Measurements from ENCODE around the gene MMS22L. TPM values are rescaled to one million over a fixed set of nuclear protein-coding genes. Genes with fewer than 3 reads are reported as not detected.

The MMS22L gene
- total and polyA plus RNA-seq, 2 of the 13 experiments (the other 11 are each of a cell fraction or from before 2014, with no cell fraction given) = 6.2 to 32.9 TPM

DNA sequence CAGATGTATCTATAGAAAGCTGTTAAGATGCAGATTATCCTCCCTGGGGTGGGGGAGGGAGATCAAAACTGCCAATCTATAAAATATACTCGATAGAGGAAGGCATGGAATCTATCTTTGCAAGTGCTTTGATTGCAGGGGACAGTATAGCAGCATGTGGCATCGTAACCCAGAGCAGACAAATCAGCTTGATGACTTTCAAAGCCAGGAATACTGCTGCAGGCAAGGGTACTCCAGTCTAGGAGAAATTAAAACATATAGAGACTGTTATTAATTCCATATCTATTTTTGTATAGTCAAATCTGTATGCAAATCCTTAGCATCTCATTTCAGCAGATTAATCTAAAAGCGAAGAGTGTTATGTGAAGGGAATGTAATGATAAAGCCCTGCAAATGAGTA, 159.4 kb downstream of the MMS22L start (continued):
- TF ChIP-seq ZBTB26 (CRISPR knock-in tag; IDR thresholded peaks at IDR 0.05; ENCODE audit: borderline replicate concordance) (no peak), PITX1 (CRISPR knock-in tag; IDR thresholded peaks at IDR 0.05) (no peak), SRSF1 (optimal IDR thresholded peaks at IDR 0.05; ENCODE audit: low read depth, low read length) (no peak), KLF13 (CRISPR knock-in tag; IDR thresholded peaks at IDR 0.05) (no peak)
- TF ChIP-seq, protein P1, sequence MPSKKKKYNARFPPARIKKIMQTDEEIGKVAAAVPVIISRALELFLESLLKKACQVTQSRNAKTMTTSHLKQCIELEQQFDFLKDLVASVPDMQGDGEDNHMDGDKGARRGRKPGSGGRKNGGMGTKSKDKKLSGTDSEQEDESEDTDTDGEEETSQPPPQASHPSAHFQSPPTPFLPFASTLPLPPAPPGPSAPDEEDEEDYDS (CRISPR knock-in tag; IDR thresholded peaks at IDR 0.05) = no peak

DNA sequence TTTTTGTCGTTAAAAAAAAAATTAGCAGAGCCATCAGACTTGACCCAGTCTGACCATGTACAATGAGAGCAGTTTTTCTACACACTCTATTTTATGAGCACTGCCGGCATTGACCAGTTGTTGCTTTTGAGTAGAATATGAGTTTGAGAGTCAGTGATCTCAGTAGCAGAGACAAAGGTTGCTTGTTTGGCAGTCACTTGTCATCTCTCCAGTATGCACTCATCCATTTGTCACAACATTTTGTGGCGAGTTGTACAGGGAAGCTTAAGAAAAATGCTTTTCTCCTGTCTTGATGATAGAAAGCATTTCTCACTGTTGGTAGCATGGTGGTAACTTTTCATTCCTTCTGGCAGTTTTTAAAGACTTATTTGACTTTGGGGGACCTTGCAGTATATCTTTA, 159.9 kb downstream of the MMS22L start:
- Histone ChIP-seq H3K4me3 (replicated peaks in 1 of 3; ENCODE audit: insufficient read depth in 1 of 3, low read depth in 2 of 3, low read length in 3 of 3) (no peak overlapping the region), H3K9ac (ENCODE audit: insufficient read depth, low read depth, low read length) (no peak overlapping the region), H3K4me2 (ENCODE audit: low read depth, low read length) (no peak overlapping the region), H3K27ac (ENCODE audit: extremely low read length, insufficient read depth, low read length) (no peak overlapping the region), H2AFZ (ENCODE audit: low read length) (no peak overlapping the region), H3K79me2 (ENCODE audit: insufficient read depth, low read length) (no peaks in the 10 kb centered on the region), H4K20me1 (ENCODE audit: insufficient read depth, low read length) (no peaks in the 10 kb centered on the region), H3K4me1 (ENCODE audit: insufficient read depth, low read length) (no peaks in the 10 kb centered on the region), H3K36me3 (replicated peaks in 1 of 2; ENCODE audit: control insufficient read depth in 1 of 2, insufficient read depth in 2 of 2, low read length in 2 of 2) (no peaks in the 10 kb centered on the region), H3K9me3 (ENCODE audit: low read length) (no peaks in the 10 kb centered on the region), H3K27me3 (ENCODE audit: control insufficient read depth in 1 of 2, insufficient read depth in 2 of 2, low read length in 2 of 2) (no peaks in the 10 kb centered on the region)
- intact Hi-C loops (cut with micrococcal nuclease; ENCODE audit: unreplicated experiment) = no loop called here
- FAIRE-seq = no peak
- in situ Hi-C loops (cut with HindIII; ENCODE audit: extremely low pct_ligation_motif_present, low pct_unique_long_range_greater_than_20kb) = no loop called here
- no TSS peak for BruUV-seq (replicated peaks)
- ATAC-seq = no peak
- no peak for DNase-seq (ENCODE audit: low spot score)
- 17% methylated on average over 3 of the region's 3 CpGs for WGBS (ENCODE audit: low lambda C conversion rate)
- ChIA-PET POLR2A (no interaction called here), CTCF (ENCODE audit: low intra/inter-chr PET ratio, low total read pairs) (no interaction called here)
- TF ChIP-seq ZNF550 (CRISPR knock-in tag; IDR thresholded peaks at IDR 0.05; ENCODE audit: borderline replicate concordance) = no peak
- no peak for TF ChIP-seq ZNF614 (CRISPR knock-in tag; IDR thresholded peaks at IDR 0.05; ENCODE audit: borderline replicate concordance)
- TF ChIP-seq CCDC6 (CRISPR knock-in tag; IDR thresholded peaks at IDR 0.05) = no peak
- TF ChIP-seq ZBTB25 (CRISPR knock-in tag; IDR thresholded peaks at IDR 0.05) = no peak
- TF ChIP-seq ZNF605 (CRISPR knock-in tag; IDR thresholded peaks at IDR 0.05) = no peak
- TF ChIP-seq PREB (CRISPR knock-in tag; IDR thresholded peaks at IDR 0.05) = no peak
- no peak for TF ChIP-seq ZNF570 (CRISPR knock-in tag; IDR thresholded peaks at IDR 0.05; ENCODE audit: borderline replicate concordance)
- TF ChIP-seq SAP130 (CRISPR knock-in tag; IDR thresholded peaks at IDR 0.05; ENCODE audit: low read depth) = no peak
- TF ChIP-seq HMGXB4 (CRISPR knock-in tag; IDR thresholded peaks at IDR 0.05; ENCODE audit: borderline replicate concordance in 1 of 2, low read depth in 1 of 2) = no peak
- no peak for TF ChIP-seq SKI (IDR thresholded peaks at IDR 0.05; ENCODE audit: partially characterized antibody)
- no peak for TF ChIP-seq ZNF350 (CRISPR knock-in tag; IDR thresholded peaks at IDR 0.05; ENCODE audit: borderline replicate concordance, low read depth)
- no peak for TF ChIP-seq HNF4G (IDR thresholded peaks at IDR 0.05; ENCODE audit: borderline replicate concordance, low read depth, low read length)
- TF ChIP-seq HNF4G (CRISPR knock-in tag; IDR thresholded peaks at IDR 0.05; ENCODE audit: borderline replicate concordance, low read depth) = no peak
- TF ChIP-seq FOXK2 (IDR thresholded peaks at IDR 0.05) = no peak

Measured in HepG2 (cell line).